Neutrophil (primary cell): Measurements from ENCODE around the gene RGS14.

Experiments
- H3K27ac ChIP-seq: fragments of 200-600 bp; sonication (generic); 2 replicates; pipeline ENCODE4 v1.5.1; 2016; ENCODE audit warnings: mild to moderate bottlenecking, moderate library complexity
- H3K27me3 ChIP-seq: fragments of 200-600 bp; sonication (generic); 2 replicates; pipeline ENCODE4 v1.6.0; 2016; ENCODE audit warnings: mild to moderate bottlenecking
- H3K36me3 ChIP-seq: fragments of 200-600 bp; sonication (generic); 2 replicates; pipeline ENCODE4 v1.5.1; 2017
- H3K4me1 ChIP-seq, 2 experiments: fragments of 200-600 bp in 1 of 2; sonication (generic) in 1 of 2; 1 replicate in 1 of 2; 2 replicates in 1 of 2; pipeline versions ENCODE4 v1.5.1 to v1.6.1; 2013 to 2016; ENCODE audit warnings: low read depth in 1 of 2, low read length in 1 of 2, mild to moderate bottlenecking in 1 of 2, moderate library complexity in 1 of 2; ENCODE audit not compliant: control insufficient read depth in 1 of 2, insufficient read depth in 1 of 2
- H3K4me3 ChIP-seq, 2 experiments: fragments of 200-600 bp in 1 of 2; sonication (generic) in 1 of 2; 1 replicate in 1 of 2; 2 replicates in 1 of 2; pipeline ENCODE4 v1.5.1; 2013 to 2016; ENCODE audit warnings: low read depth in 1 of 2, low read length in 1 of 2, mild to moderate bottlenecking in 1 of 2, moderate library complexity in 1 of 2
- H3K9me3 ChIP-seq: fragments of 200-600 bp; sonication (generic); 2 replicates; pipeline ENCODE4 v1.5.1; 2016
- CTCF ChIP-seq: fragments of 200-600 bp; sonication (generic); IDR thresholded peaks from 2 replicates; pipeline ENCODE4 v1.5.1; 2016; ENCODE audit warnings: antibody characterized with exemption

The RGS14 gene

GRCh38 chr5:177385720-177386119 lies 28.0 kb downstream of the RGS14 start:
- Histone ChIP-seq H3K9me3 (no peaks in the 10 kb centered on the region), H3K27me3 (no peaks in the 10 kb centered on the region), H3K36me3 (no peaks in the 10 kb centered on the region), H3K4me3 (no peak overlapping the region), H3K27ac (no peak overlapping the region), H3K4me1 (peaks cover 50 to 53% of the 10 kb centered on the region in 2 experiments)
- no peak for TF ChIP-seq CTCF

- no peak overlapping the region for H3K4me3 ChIP-seq
- peaks cover 50 to 55% of the 10 kb centered on the region in 2 experiments for H3K4me1 ChIP-seq
Measured at GRCh38 chr5:177386542-177386941, 28.8 kb downstream of the RGS14 start.

DNA sequence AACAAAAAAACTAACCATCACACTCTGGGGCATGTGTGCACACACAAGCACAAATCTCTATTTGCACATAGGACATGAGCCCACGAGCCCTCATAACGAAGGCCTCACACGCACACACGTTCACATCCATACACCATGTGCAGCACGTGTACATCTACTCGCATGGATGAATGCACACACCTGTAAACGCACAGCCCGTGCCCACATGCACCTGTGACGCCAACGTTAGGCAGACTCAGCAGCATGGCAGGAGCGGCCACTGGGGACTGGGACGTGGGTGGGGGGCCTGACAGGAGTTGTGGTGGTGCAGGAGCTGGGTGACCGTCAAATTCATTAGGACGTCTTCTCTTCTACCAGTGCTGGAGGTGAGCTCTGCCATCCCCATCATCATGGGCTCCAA lies 29.7 kb downstream of the RGS14 start:
- peaks cover 50 to 55% of the 10 kb centered on the region in 2 experiments for H3K4me1 ChIP-seq
- TF ChIP-seq CTCF = no peak
- no peaks in the 10 kb centered on the region for H3K27me3 ChIP-seq
- no peaks in the 10 kb centered on the region for H3K9me3 ChIP-seq
- no peaks in the 10 kb centered on the region for H3K36me3 ChIP-seq
- no peak overlapping the region for H3K4me3 ChIP-seq
- no peak overlapping the region for H3K27ac ChIP-seq

More at GRCh38 chr5:177386542-177386941, 28.8 kb downstream of the RGS14 start:
- Histone ChIP-seq H3K36me3 (no peaks in the 10 kb centered on the region), H3K27ac (no peak overlapping the region), H3K9me3 (no peaks in the 10 kb centered on the region), H3K27me3 (no peaks in the 10 kb centered on the region)
- TF ChIP-seq CTCF = no peak

- Histone ChIP-seq H3K27ac (peak overlapping the region; percentile 11), H3K27me3 (no peaks in the 10 kb centered on the region), H3K36me3 (no peaks in the 10 kb centered on the region), H3K4me3 (no peak overlapping the region), H3K4me1 (peaks cover 56 to 62% of the 10 kb centered on the region in 2 experiments), H3K9me3 (no peaks in the 10 kb centered on the region)
- TF ChIP-seq CTCF = no peak
Measured at GRCh38 chr5:177388521-177389052, 30.9 kb downstream of the RGS14 start.

- Histone ChIP-seq H3K36me3 (no peaks in the 10 kb centered on the region), H3K4me1 (peaks cover 61 to 67% of the 10 kb centered on the region in 2 experiments), H3K27ac (peak overlapping the region; percentile 11), H3K9me3 (no peaks in the 10 kb centered on the region), H3K4me3 (no peak overlapping the region), H3K27me3 (no peaks in the 10 kb centered on the region)
- TF ChIP-seq CTCF = no peak
Measured at GRCh38 chr5:177389241-177390169, 31.8 kb downstream of the RGS14 start.
